Activated naive CD4-positive, alpha-beta T cell treated with anti-CD3 and anti-CD28 coated beads, Interleukin-2, amount 10 ng/mL, durations not matched to agents 7 days and 5 days (primary cell): ENCODE measurements around the gene ZSCAN5B.
"Not testable (repeated sequence)": the region's sequence is repeated elsewhere in the genome, so short reads cannot be mapped to it uniquely, and the experiment has no call there.

Experiments used
- CTCF ChIA-PET: fragments of 350-600 bp; sonication (Branson Sonifier 250); formaldehyde crosslinking; loops from one replicate; lab custom pipeline; 2021; ENCODE audit warnings: antibody characterized with exemption; lab: Charles Lee
- DNase-seq: peaks from one replicate; pipeline ENCODE4 v3.0.0-alpha.2; 2020
- H3K27ac Mint-ChIP-seq: one replicate; pipeline ENCODE4 v1.8.0; 2021; ENCODE audit warnings: mild to moderate bottlenecking, moderate library complexity, mixed read lengths
- H3K27me3 Mint-ChIP-seq: one replicate; pipeline ENCODE4 v1.8.0; 2021; ENCODE audit warnings: mild to moderate bottlenecking, mixed read lengths
- H3K36me3 Mint-ChIP-seq: one replicate; pipeline ENCODE4 v1.8.0; 2021; ENCODE audit warnings: mixed read lengths
- H3K4me1 Mint-ChIP-seq: one replicate; pipeline ENCODE4 v1.8.0; 2021; ENCODE audit warnings: mixed read lengths
- H3K4me3 Mint-ChIP-seq: one replicate; pipeline ENCODE4 v1.8.0; 2021; ENCODE audit warnings: mild to moderate bottlenecking, moderate library complexity, mixed read lengths
- H3K9me3 Mint-ChIP-seq: one replicate; pipeline ENCODE4 v1.8.0; 2021; ENCODE audit warnings: mixed read lengths

ZSCAN5B gene

GRCh38 chr19:56161534-56161933 lies 36.0 kb downstream of the ZSCAN5B start:
- DNase-seq: no peak
- Mint-ChIP-seq H3K9me3 (no peaks in the 10 kb centered on the region), H3K4me3 (no peak overlapping the region), H3K27ac (no peak overlapping the region), H3K27me3 (no peaks in the 10 kb centered on the region), H3K36me3 (peaks cover 8% of the 10 kb centered on the region), H3K4me1 (peaks cover 16% of the 10 kb centered on the region)
- CTCF ChIA-PET: no interaction called here

DNA sequence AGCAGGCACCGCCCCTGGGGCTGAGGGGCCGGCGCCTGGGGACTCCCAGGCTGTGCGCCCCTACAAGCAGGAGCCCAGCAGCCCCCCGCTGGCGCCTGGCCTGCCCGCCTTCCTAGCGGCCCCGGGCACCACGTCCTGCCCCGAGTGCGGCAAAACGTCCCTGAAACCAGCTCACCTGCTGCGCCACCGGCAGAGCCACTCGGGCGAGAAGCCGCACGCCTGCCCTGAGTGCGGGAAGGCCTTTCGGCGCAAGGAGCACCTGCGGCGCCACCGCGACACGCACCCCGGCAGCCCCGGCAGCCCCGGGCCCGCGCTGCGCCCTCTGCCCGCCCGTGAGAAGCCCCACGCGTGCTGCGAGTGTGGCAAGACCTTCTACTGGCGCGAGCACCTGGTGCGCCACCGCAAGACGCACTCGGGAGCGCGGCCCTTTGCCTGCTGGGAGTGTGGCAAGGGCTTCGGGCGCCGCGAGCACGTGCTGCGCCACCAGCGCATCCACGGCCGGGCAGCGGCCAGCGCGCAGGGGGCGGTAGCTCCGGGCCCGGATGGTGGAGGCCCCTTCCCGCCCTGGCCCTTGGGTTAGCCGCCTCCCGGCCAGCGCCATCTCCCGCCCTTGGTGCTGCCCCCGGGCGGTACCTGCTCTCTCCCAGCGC lies 37.8 kb downstream of the ZSCAN5B start:
- DNase-seq: no peak
- no peaks in the 10 kb centered on the region for H3K27me3 Mint-ChIP-seq
- H3K36me3 Mint-ChIP-seq: peaks cover 8% of the 10 kb centered on the region
- no peak overlapping the region for H3K4me3 Mint-ChIP-seq
- H3K9me3 Mint-ChIP-seq: no peaks in the 10 kb centered on the region
- H3K27ac Mint-ChIP-seq: no peak overlapping the region
- peaks cover 14% of the 10 kb centered on the region for H3K4me1 Mint-ChIP-seq
- CTCF ChIA-PET: no interaction called here

DNA sequence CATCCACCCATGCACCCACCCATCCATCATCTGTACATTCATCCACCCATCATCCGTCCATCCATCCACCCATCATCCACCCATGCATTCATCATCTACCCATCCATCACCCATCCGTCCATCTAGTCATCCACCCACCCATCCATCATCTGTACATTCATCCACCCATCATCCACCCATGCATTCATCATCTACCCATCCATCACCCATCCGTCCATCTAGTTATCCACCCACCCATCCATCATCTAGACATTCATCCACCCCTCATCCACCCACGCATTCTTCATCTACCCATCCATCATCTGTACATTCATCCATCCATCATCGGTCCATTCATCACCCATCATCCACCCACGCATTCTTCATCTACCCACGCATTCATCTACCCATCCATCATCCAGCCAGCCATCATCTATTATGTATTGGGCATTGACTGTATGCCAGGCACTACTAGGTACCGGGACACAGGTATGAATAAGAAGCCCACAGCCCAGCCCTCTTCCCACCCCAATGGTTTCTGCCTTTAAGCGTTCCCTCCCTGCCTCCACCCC lies 38.5 kb downstream of the ZSCAN5B start:
- no peak overlapping the region for H3K4me3 Mint-ChIP-seq
- no peak for DNase-seq
- no peaks in the 10 kb centered on the region for H3K9me3 Mint-ChIP-seq
- no peaks in the 10 kb centered on the region for H3K27me3 Mint-ChIP-seq
- CTCF ChIA-PET: no interaction called here
- peaks cover 11% of the 10 kb centered on the region for H3K4me1 Mint-ChIP-seq
- peaks cover 8% of the 10 kb centered on the region for H3K36me3 Mint-ChIP-seq
- H3K27ac Mint-ChIP-seq: no peak overlapping the region

GRCh38 chr19:56158170-56158757 lies 39.3 kb downstream of the ZSCAN5B start:
- Mint-ChIP-seq H3K36me3 (peaks cover 9% of the 10 kb centered on the region), H3K4me1 (peaks cover 15% of the 10 kb centered on the region), H3K4me3 (no peak overlapping the region), H3K9me3 (no peaks in the 10 kb centered on the region), H3K27ac (no peak overlapping the region), H3K27me3 (no peaks in the 10 kb centered on the region)
- no peak for DNase-seq
- CTCF ChIA-PET: interaction anchor here (1.1 to 1.3 kb wide), 2 partner anchors 15 to 95 kb away, joined by 3 to 4 read pairs; no protein-coding TSS in a partner anchor

DNA sequence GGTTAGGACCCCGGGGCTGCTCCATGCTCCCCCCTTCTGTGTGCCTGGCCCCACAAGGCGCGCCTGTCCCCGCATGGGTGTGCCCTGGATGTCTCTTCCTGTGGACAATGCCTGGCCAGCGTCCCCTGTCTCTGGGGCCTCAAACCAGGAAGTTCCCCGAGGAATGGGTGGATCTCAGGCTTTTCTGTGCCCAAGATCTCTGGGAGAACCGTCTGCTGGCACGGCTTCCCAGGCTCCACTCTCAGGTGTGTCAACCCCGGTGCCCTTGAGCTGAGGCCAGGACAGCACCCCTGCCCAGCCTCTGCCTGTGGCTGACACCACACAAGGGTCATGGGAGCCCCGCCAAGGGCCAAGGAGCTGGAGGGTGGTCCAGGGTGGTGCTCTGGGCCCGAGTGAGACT lies 40.8 kb downstream of the ZSCAN5B start:
- H3K36me3 Mint-ChIP-seq: peaks cover 9% of the 10 kb centered on the region
- CTCF ChIA-PET: interaction anchor here (3.0 kb wide), 1 partner anchor 96 kb away, joined by 14 read pairs; no protein-coding TSS in a partner anchor
- H3K9me3 Mint-ChIP-seq: no peaks in the 10 kb centered on the region
- H3K27me3 Mint-ChIP-seq: no peaks in the 10 kb centered on the region
- H3K4me3 Mint-ChIP-seq: no peak overlapping the region
- peaks cover 12% of the 10 kb centered on the region for H3K4me1 Mint-ChIP-seq
- no peak for DNase-seq
- no peak overlapping the region for H3K27ac Mint-ChIP-seq

DNA sequence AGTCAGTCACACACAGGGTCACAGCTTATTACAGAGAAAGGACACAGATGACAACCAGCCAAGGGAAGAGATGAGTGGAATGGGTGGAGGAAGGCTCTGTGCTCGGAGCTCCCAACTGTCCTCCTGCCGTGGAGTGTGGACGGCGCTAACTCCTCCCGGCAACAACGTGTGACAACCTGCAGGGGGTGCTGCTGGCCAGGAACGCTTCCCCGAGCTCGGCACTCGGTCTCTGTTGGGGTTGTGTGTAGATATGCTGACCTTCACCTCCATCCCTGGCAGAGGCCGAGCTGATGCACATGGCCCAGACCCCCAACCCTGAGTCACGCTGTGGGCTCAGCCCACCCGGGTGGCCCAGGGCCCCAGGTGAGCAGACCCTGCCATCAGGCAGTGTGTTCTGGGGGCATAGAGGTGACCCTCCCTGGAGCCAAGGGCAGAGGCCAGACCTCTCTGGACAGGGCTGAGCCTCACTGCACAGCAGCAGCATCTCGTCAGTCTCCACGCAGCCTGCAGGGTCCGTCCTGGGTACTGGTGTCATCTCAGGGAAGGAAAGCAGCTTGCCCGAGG lies 42.4 kb downstream of the ZSCAN5B start:
- Mint-ChIP-seq H3K4me3 (no peak overlapping the region), H3K9me3 (no peaks in the 10 kb centered on the region), H3K27me3 (no peaks in the 10 kb centered on the region), H3K4me1 (peaks cover 12% of the 10 kb centered on the region), H3K36me3 (peaks cover 12% of the 10 kb centered on the region), H3K27ac (no peak overlapping the region)
- DNase-seq: no peak
- CTCF ChIA-PET: interaction anchor here (0.5 to 3.0 kb wide), 3 partner anchors 12 to 159 kb away, joined by 3 to 14 read pairs (median 6); no protein-coding TSS in a partner anchor

DNA sequence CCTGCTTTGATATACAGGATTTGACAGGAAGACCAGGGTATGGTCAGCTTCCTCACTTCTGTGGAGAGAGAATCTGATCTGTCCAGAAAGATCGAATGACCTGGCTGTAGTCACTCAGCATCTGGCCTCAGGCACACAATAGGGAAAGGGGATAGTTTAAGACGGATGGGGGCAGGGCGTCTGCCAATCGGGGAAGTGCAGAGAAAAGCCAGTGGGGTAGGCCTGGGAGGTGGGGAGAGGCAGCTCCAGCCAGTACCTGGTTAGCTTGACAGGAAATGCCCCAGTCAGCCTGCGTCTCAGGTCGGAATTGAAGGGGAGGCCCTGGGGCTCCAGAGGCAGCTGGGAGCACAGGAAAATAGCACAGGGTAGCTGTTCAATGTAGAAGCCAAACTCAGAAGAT lies 44.1 kb downstream of the ZSCAN5B start:
- no peak overlapping the region for H3K4me3 Mint-ChIP-seq
- CTCF ChIA-PET: interaction anchor here (0.6 to 1.3 kb wide), 3 partner anchors 11 to 113 kb away, joined by 3 to 5 read pairs (median 3); no protein-coding TSS in a partner anchor
- DNase-seq: no peak
- H3K27ac Mint-ChIP-seq: no peak overlapping the region
- H3K4me1 Mint-ChIP-seq: peaks cover 12% of the 10 kb centered on the region
- no peaks in the 10 kb centered on the region for H3K9me3 Mint-ChIP-seq
- no peaks in the 10 kb centered on the region for H3K27me3 Mint-ChIP-seq
- peaks cover 14% of the 10 kb centered on the region for H3K36me3 Mint-ChIP-seq

GRCh38 chr19:56152644-56153043 lies 44.9 kb downstream of the ZSCAN5B start:
- CTCF ChIA-PET: interaction anchor here (0.6 to 1.3 kb wide), 3 partner anchors 10 to 113 kb away, joined by 3 to 5 read pairs (median 3); no protein-coding TSS in a partner anchor
- H3K4me1 Mint-ChIP-seq: peaks cover 12% of the 10 kb centered on the region
- H3K27ac Mint-ChIP-seq: no peak overlapping the region
- no peak overlapping the region for H3K4me3 Mint-ChIP-seq
- H3K9me3 Mint-ChIP-seq: no peaks in the 10 kb centered on the region
- DNase-seq: no peak
- H3K36me3 Mint-ChIP-seq: peaks cover 19% of the 10 kb centered on the region
- no peaks in the 10 kb centered on the region for H3K27me3 Mint-ChIP-seq

- H3K36me3 Mint-ChIP-seq: peaks cover 22% of the 10 kb centered on the region
- no peak overlapping the region for H3K4me3 Mint-ChIP-seq
- H3K4me1 Mint-ChIP-seq: peaks cover 12% of the 10 kb centered on the region
- no peaks in the 10 kb centered on the region for H3K9me3 Mint-ChIP-seq
- CTCF ChIA-PET: no interaction called here
- H3K27ac Mint-ChIP-seq: no peak overlapping the region
- no peak for DNase-seq
- no peaks in the 10 kb centered on the region for H3K27me3 Mint-ChIP-seq
Observed at GRCh38 chr19:56150358-56150757, 47.2 kb downstream of the ZSCAN5B start.

GRCh38 chr19:56149656-56150038 lies 47.9 kb downstream of the ZSCAN5B start:
- Mint-ChIP-seq H3K4me3 (no peak overlapping the region), H3K27me3 (no peaks in the 10 kb centered on the region), H3K36me3 (peaks cover 22% of the 10 kb centered on the region), H3K9me3 (no peaks in the 10 kb centered on the region), H3K27ac (no peak overlapping the region), H3K4me1 (peaks cover 12% of the 10 kb centered on the region)
- CTCF ChIA-PET: no interaction called here
- no peak for DNase-seq

DNA sequence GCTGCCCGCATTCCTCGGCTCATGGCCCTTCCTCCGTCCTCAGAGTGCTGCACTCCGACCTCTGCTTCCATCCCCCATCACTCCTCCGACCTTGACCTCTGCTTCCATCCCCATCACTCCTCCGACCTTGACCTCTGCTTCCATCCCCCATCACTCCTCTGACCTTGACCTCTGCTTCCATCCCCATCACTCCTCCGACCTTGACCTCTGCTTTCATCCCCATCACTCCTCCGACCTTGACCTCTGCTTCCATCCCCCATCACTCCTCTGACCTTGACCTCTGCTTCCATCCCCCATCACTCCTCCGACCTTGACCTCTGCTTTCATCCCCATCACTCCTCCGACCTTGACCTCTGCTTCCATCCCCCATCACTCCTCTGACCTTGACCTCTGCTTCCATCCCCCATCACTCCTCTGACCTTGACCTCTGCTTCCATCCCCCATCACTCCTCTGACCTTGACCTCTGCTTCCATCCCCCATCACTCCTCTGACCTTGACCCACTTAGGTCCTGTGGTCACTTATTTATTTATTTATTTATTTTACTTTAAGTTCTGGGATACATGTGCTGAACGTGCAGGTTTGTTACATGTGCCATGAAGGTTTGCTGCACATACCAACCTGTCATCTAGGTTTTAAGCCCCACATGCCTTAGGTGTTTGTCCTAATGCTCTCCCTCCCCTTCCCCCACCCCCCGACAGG lies 48.5 kb downstream of the ZSCAN5B start:
- H3K4me3 Mint-ChIP-seq, H3K27ac Mint-ChIP-seq, CTCF ChIA-PET, DNase-seq, H3K9me3 Mint-ChIP-seq, H3K27me3 Mint-ChIP-seq: not testable (repeated sequence)
- Mint-ChIP-seq H3K4me1 (peaks cover 16% of the 10 kb centered on the region), H3K36me3 (peaks cover 22% of the 10 kb centered on the region)

DNA sequence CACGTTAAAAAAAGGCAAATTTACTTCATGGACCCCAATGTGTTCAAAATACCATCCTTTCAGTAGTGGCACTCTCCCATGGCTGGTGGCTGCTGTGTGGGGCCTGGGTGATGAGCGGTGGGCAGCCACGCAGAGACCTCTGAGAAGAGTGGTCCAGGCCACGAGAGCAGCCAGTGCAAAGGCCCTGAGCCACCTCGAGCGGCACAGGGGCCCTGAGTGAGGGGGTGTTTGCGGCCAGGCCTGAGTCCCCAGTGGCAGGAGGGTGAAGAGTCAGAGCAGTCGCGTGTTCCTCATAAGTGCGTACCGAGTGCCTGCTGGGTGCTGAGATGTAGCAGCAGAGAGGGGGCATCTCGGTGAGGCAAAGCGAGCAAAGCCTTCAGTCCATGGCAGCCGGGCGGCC lies 49.5 kb downstream of the ZSCAN5B start:
- Mint-ChIP-seq H3K4me1 (peaks cover 15% of the 10 kb centered on the region), H3K36me3 (peaks cover 25% of the 10 kb centered on the region), H3K27ac (no peak overlapping the region), H3K4me3 (no peak overlapping the region), H3K9me3 (no peaks in the 10 kb centered on the region), H3K27me3 (no peaks in the 10 kb centered on the region)
- CTCF ChIA-PET: no interaction called here
- DNase-seq: no peak

GRCh38 chr19:56147307-56147706 lies 50.3 kb downstream of the ZSCAN5B start:
- H3K27ac Mint-ChIP-seq: no peak overlapping the region
- DNase-seq: no peak
- no peaks in the 10 kb centered on the region for H3K27me3 Mint-ChIP-seq
- CTCF ChIA-PET: no interaction called here
- peaks cover 25% of the 10 kb centered on the region for H3K36me3 Mint-ChIP-seq
- no peaks in the 10 kb centered on the region for H3K9me3 Mint-ChIP-seq
- peaks cover 18% of the 10 kb centered on the region for H3K4me1 Mint-ChIP-seq
- H3K4me3 Mint-ChIP-seq: no peak overlapping the region

- H3K27me3 Mint-ChIP-seq: no peaks in the 10 kb centered on the region
- H3K4me1 Mint-ChIP-seq: peaks cover 22% of the 10 kb centered on the region
- CTCF ChIA-PET: no interaction called here
- no peak overlapping the region for H3K27ac Mint-ChIP-seq
- no peaks in the 10 kb centered on the region for H3K9me3 Mint-ChIP-seq
- peaks cover 25% of the 10 kb centered on the region for H3K36me3 Mint-ChIP-seq
- no peak for DNase-seq
- H3K4me3 Mint-ChIP-seq: no peak overlapping the region
Observed at GRCh38 chr19:56146904-56147303, 50.7 kb downstream of the ZSCAN5B start.
